GM12872 (cell line): Measurements from ENCODE around the gene MTUS2.

Source experiments
- CTCF ChIP-seq: IDR thresholded peaks from 3 replicates; pipeline ENCODE4 v1.5.1; 2011; ENCODE audit warnings: low read depth, mild to moderate bottlenecking, low read length, moderate library complexity; ENCODE audit not compliant: insufficient read depth

Gene MTUS2

GRCh38 chr13:29125934-29126424 is 305.8 kb downstream of the MTUS2 start:
- no peak for TF ChIP-seq CTCF

GRCh38 chr13:29129616-29130015 is 309.5 kb downstream of the MTUS2 start:
- TF ChIP-seq CTCF = no peak

- TF ChIP-seq CTCF = no peak
Observed at GRCh38 chr13:29131159-29131558, 311.0 kb downstream of the MTUS2 start.

- TF ChIP-seq CTCF = no peak
Observed at GRCh38 chr13:29131881-29132668, 311.9 kb downstream of the MTUS2 start.

- no peak for TF ChIP-seq CTCF
Observed at GRCh38 chr13:29136341-29136740, 316.2 kb downstream of the MTUS2 start.

GRCh38 chr13:29137016-29137415 is 316.9 kb downstream of the MTUS2 start:
- no peak for TF ChIP-seq CTCF

- TF ChIP-seq CTCF = no peak
Observed at GRCh38 chr13:29137995-29138394, 317.9 kb downstream of the MTUS2 start.
